ENCODE data around the gene VEGFB.

DNA sequence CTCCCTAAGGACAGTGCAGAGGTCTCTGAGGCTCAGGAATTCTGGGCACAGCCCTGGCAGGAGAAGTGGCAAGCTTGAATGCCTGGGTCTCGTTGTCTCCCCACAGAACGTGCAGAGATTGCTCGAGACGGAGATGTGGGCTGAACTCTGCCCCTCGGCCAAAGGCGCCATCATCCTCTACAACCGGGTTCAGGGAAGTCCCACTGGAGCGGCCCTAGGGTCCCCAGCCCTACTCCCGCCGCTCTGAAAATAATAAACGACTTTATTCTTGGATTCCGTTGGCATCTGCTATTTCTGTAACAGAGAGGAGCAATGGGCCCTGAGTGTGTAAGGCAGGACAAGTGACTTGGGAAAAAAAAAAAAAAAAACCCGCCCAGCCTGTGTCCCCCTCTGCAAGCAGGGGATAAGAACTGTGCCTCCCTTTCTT lies 4.6 kb upstream of the VEGFB start:
- TF ChIP-seq, protein P1, sequence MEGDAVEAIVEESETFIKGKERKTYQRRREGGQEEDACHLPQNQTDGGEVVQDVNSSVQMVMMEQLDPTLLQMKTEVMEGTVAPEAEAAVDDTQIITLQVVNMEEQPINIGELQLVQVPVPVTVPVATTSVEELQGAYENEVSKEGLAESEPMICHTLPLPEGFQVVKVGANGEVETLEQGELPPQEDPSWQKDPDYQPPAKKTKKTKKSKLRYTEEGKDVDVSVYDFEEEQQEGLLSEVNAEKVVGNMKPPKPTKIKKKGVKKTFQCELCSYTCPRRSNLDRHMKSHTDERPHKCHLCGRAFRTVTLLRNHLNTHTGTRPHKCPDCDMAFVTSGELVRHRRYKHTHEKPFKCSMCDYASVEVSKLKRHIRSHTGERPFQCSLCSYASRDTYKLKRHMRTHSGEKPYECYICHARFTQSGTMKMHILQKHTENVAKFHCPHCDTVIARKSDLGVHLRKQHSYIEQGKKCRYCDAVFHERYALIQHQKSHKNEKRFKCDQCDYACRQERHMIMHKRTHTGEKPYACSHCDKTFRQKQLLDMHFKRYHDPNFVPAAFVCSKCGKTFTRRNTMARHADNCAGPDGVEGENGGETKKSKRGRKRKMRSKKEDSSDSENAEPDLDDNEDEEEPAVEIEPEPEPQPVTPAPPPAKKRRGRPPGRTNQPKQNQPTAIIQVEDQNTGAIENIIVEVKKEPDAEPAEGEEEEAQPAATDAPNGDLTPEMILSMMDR (IDR thresholded peaks at IDR 0.05), result no peak
- no peak for TF ChIP-seq EP300 (IDR thresholded peaks at IDR 0.05)
- TF ChIP-seq POLR2AphosphoS5 (IDR thresholded peaks at IDR 0.05), result no peak
- no peak for TF ChIP-seq POLR2A (IDR thresholded peaks at IDR 0.05)

All from sigmoid colon (tissue), 4 donors.